Prostate gland (tissue), 2 donors: Measurements from ENCODE around the gene ZHX3.

Experiments used
- POLR2A ChIP-seq: fragments of 450-650 bp; IDR thresholded peaks from one replicate; pipeline ENCODE4 v1.6.1; 2016; ENCODE audit warnings: antibody characterized with exemption, mild to moderate bottlenecking
- POLR2AphosphoS5 ChIP-seq: sonication (generic); formaldehyde crosslinking; IDR thresholded peaks from one replicate; pipeline ENCODE4 v1.6.1; 2017; ENCODE audit warnings: antibody characterized with exemption
- TF ChIP-seq, protein P1 (sequence below), 4 experiments: fragments of 200-600 bp in 2 of 4; fragments of 450-650 bp in 2 of 4; sonication (generic) in 2 of 4; IDR thresholded peaks; 1 replicate in 3 of 4; 2 replicates in 1 of 4; pipeline ENCODE4 v1.5.1; 2016 to 2019; ENCODE audit warnings: antibody characterized with exemption in 4 of 4, mild to moderate bottlenecking in 2 of 4, moderate library complexity in 2 of 4

GRCh38 chr20:41304424-41305079 lies 13.0 kb downstream of the ZHX3 start:
- no peak for TF ChIP-seq POLR2A
- TF ChIP-seq, protein P1, sequence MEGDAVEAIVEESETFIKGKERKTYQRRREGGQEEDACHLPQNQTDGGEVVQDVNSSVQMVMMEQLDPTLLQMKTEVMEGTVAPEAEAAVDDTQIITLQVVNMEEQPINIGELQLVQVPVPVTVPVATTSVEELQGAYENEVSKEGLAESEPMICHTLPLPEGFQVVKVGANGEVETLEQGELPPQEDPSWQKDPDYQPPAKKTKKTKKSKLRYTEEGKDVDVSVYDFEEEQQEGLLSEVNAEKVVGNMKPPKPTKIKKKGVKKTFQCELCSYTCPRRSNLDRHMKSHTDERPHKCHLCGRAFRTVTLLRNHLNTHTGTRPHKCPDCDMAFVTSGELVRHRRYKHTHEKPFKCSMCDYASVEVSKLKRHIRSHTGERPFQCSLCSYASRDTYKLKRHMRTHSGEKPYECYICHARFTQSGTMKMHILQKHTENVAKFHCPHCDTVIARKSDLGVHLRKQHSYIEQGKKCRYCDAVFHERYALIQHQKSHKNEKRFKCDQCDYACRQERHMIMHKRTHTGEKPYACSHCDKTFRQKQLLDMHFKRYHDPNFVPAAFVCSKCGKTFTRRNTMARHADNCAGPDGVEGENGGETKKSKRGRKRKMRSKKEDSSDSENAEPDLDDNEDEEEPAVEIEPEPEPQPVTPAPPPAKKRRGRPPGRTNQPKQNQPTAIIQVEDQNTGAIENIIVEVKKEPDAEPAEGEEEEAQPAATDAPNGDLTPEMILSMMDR (IDR thresholded peaks at IDR 0.05), result no peak
- TF ChIP-seq POLR2AphosphoS5, result no peak
